ENCODE results near the gene OR7E24.

OR7E24 gene

GRCh38 chr19:9296336-9296735 lies 45.6 kb downstream of the OR7E24 start:
- no peak for ATAC-seq (ENCODE audit: insufficient read depth, low read depth)
- Histone ChIP-seq H3K27ac (ENCODE audit: low read length) (no peak overlapping the region), H3K79me2 (ENCODE audit: insufficient read depth, low read length) (no peaks in the 10 kb centered on the region), H3K4me2 (ENCODE audit: insufficient read depth, low read length) (no peak overlapping the region), H3K36me3 (ENCODE audit: insufficient read depth, low read length) (peaks cover 69% of the 10 kb centered on the region), H3K9ac (ENCODE audit: low read depth, low read length) (no peak overlapping the region), H4K20me1 (ENCODE audit: insufficient read depth, low read length) (no peaks in the 10 kb centered on the region), H3K9me3 (ENCODE audit: insufficient read depth, low read length, severe bottlenecking) (peaks cover 30% of the 10 kb centered on the region), H2AFZ (ENCODE audit: low read depth, low read length) (no peak overlapping the region), H3K4me3 (ENCODE audit: low read depth in 1 of 2, low read length in 2 of 2) (no peak overlapping the region), H3K27me3 (ENCODE audit: insufficient read depth, low read length, poor library complexity) (no peaks in the 10 kb centered on the region), H3K4me1 (ENCODE audit: insufficient read depth, low read length) (no peaks in the 10 kb centered on the region)
- TF ChIP-seq CTCF (IDR thresholded peaks at IDR 0.05; ENCODE audit: borderline replicate concordance, extremely low read depth, low read length, poor library complexity, severe bottlenecking), result no peak
- TF ChIP-seq EZH2 (IDR thresholded peaks at IDR 0.05; ENCODE audit: borderline replicate concordance, low read depth, low read length, severe bottlenecking), result no peak
- no peak for DNase-seq
